MG63 (cell line): ENCODE data around the gene AGMO. TPM values are rescaled to one million over a fixed set of nuclear protein-coding genes. Genes with fewer than 3 reads are reported as not detected.

Source experiments
- DNase-seq: peaks from one replicate; pipeline ENCODE4 v3.0.0-alpha.2; 2020
- H3K27me3 ChIP-seq: fragments of 250-450 bp; sonication (Bioruptor Pico); 2 replicates; pipeline ENCODE4 v1.5.1; 2020; ENCODE audit warnings: mild to moderate bottlenecking, moderate library complexity
- H3K36me3 ChIP-seq: fragments of 250-450 bp; sonication (Bioruptor Pico); 2 replicates; pipeline ENCODE4 v1.5.1; 2020; ENCODE audit warnings: mild to moderate bottlenecking, moderate library complexity
- H3K4me3 ChIP-seq: fragments of 250-450 bp; sonication (Bioruptor Pico); 2 replicates; pipeline ENCODE4 v1.5.1; 2020; ENCODE audit warnings: mild to moderate bottlenecking, moderate library complexity
- H3K9me3 ChIP-seq: fragments of 250-450 bp; sonication (Bioruptor Pico); 2 replicates; pipeline ENCODE4 v1.5.1; 2020; ENCODE audit warnings: mild to moderate bottlenecking, moderate library complexity
- total RNA-seq: library from RNA; depleted of rRNA; stranded (reverse); fragments of >200 nt; shearing (Covaris generic); gene quantifications from 2 replicates; pipeline ENCODE4 v1.2.3, GENCODE V29; 2014; ENCODE audit warnings: low replicate concordance

AGMO gene
- total RNA-seq, 1 experiment from 2014 or later = not detected

GRCh38 chr7:15399441-15399840 is 162.4 kb downstream of the AGMO start:
- no peaks in the 10 kb centered on the region for H3K27me3 ChIP-seq
- H3K9me3 ChIP-seq = 0 out of 2 replicates have a peak, but pooled peaks cover 2% of the 10 kb centered on the region
- H3K4me3 ChIP-seq = no peak overlapping the region
- H3K36me3 ChIP-seq = no peaks in the 10 kb centered on the region
- no peak for DNase-seq

DNA sequence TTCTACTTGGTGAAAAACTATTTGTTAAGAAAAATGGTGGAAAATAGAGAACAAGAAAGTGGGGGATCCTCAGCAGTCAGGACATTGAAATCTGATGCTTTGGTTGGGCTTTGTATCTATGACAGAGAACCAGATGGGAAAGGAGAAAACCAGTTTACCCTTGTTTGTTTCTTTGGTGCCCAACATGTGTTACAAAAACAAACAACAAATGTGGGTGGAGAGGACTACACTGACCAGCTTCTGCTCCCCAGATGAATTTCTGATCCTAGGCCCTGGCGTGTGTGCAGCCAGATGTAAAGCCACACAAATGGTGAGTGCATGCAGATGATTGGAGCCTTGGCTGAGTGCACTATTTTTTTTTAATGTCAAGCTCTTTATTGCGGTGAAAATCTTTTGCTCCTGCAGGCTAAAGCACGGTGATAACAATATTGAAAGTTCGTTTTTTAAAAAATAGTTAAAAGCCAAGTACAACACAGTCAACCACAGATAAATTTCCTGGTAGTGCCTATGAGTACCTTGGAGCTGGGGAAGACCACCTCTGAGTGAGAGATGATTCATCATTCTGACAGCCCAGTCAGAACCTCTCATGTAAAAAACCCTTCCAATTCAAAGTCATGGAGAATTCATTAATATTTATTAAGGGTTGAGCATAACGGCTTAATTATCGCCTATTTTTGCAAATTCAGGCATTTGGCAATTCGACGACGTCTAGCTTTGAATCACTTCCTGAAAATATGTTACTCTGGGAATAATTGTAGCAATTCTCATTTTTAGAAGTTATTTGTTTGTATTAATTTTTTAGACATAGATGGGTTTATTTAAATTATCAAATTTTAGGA is 163.7 kb downstream of the AGMO start:
- 0 out of 2 replicates have a peak, but pooled peaks cover 2% of the 10 kb centered on the region for H3K9me3 ChIP-seq
- H3K36me3 ChIP-seq = no peaks in the 10 kb centered on the region
- no peak overlapping the region for H3K4me3 ChIP-seq
- H3K27me3 ChIP-seq = no peaks in the 10 kb centered on the region
- DNase-seq = no peak

GRCh38 chr7:15397159-15397550 is 164.7 kb downstream of the AGMO start:
- DNase-seq = no peak
- no peaks in the 10 kb centered on the region for H3K27me3 ChIP-seq
- no peaks in the 10 kb centered on the region for H3K36me3 ChIP-seq
- H3K9me3 ChIP-seq = 0 out of 2 replicates have a peak, but pooled peaks cover 2% of the 10 kb centered on the region
- no peak overlapping the region for H3K4me3 ChIP-seq

GRCh38 chr7:15396210-15397158 is 165.3 kb downstream of the AGMO start:
- Histone ChIP-seq H3K4me3 (no peak overlapping the region), H3K9me3 (0 out of 2 replicates have a peak, but pooled peaks cover 2% of the 10 kb centered on the region), H3K36me3 (no peaks in the 10 kb centered on the region), H3K27me3 (no peaks in the 10 kb centered on the region)
- no peak for DNase-seq

GRCh38 chr7:15389073-15389472 is 172.7 kb downstream of the AGMO start:
- Histone ChIP-seq H3K9me3 (no peaks in the 10 kb centered on the region), H3K4me3 (no peak overlapping the region), H3K36me3 (no peaks in the 10 kb centered on the region), H3K27me3 (no peaks in the 10 kb centered on the region)
- no peak for DNase-seq

DNA sequence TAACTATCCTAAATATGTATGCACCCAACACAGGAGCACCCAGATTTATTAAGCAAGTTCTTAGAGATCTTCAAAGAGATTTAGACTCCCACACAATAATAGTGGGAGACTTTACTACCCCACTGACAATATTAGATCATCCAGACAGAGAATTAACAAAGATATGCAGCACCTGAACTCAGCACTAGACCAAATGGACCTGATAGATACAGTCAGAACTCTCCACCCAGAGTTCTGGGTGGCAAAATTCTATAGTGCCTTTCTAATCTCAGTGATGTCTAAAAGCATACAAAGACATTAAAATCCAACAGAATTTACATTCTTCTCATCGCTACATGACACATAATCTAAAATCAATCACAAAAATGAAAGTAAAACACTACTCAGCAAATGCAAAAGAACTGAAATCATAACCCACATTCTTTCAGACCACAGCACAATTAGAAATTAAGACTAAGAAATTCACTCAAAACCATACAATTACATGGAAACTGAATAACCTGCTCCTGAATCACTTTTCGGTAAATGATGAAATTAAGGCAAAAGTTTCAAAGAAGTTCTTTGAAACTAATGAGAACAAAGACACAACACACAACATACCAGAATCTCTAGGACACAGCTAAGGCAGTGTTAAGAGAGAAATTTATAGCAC is 183.2 kb downstream of the AGMO start:
- Histone ChIP-seq H3K27me3 (no peaks in the 10 kb centered on the region), H3K4me3 (no peak overlapping the region), H3K9me3 (no peaks in the 10 kb centered on the region), H3K36me3 (no peaks in the 10 kb centered on the region)
- DNase-seq = no peak

DNA sequence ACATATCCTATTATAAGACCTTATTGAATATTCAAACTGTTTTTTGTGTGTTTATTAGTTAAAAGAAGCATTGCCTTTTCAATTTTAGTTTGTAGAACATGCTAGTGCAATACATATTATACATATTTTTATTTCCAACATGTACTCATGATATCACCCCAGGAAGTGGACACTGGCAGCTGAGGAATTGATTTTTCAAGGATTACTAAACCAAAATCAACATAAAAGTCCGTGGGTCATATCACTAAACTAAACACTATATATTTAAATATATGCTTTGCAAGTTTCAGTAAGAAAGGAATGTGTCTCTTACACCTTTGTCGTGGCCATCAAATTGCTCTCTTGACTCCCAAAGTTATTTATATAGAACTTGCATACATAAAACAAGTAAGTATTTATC is 185.2 kb downstream of the AGMO start:
- H3K36me3 ChIP-seq = no peaks in the 10 kb centered on the region
- H3K27me3 ChIP-seq = no peaks in the 10 kb centered on the region
- no peaks in the 10 kb centered on the region for H3K9me3 ChIP-seq
- no peak for DNase-seq
- no peak overlapping the region for H3K4me3 ChIP-seq

DNA sequence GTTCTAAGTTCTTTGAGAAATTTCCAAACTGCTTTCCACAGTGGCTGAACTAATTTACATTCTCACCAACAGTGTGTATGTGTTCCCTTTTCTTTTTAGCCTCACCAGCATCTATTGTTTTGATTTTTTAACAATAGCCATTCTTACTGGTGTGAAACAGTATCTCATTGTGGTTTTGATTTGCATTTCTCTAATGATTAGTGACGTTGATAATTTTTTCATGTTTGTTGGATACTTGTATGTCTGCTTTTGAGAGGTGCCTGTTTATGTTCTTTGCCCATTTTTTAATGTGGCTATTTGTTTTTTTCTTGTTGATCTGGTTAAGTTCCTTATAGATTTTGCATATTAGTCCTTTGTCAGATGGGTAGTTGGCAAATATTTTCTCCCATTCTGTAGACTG is 191.4 kb downstream of the AGMO start:
- H3K36me3 ChIP-seq = no peaks in the 10 kb centered on the region
- H3K27me3 ChIP-seq = no peaks in the 10 kb centered on the region
- H3K4me3 ChIP-seq = no peak overlapping the region
- no peak for DNase-seq
- H3K9me3 ChIP-seq = no peaks in the 10 kb centered on the region

- no peak for DNase-seq
- Histone ChIP-seq H3K27me3 (no peaks in the 10 kb centered on the region), H3K36me3 (no peaks in the 10 kb centered on the region), H3K4me3 (no peak overlapping the region), H3K9me3 (no peaks in the 10 kb centered on the region)
Observed at GRCh38 chr7:15368653-15369052, 193.2 kb downstream of the AGMO start.

- no peak for DNase-seq
- H3K36me3 ChIP-seq = no peaks in the 10 kb centered on the region
Observed at GRCh38 chr7:15367897-15368296, 193.9 kb downstream of the AGMO start.

GRCh38 chr7:15358112-15358511 is 203.7 kb downstream of the AGMO start:
- Histone ChIP-seq H3K27me3 (no peaks in the 10 kb centered on the region), H3K36me3 (no peaks in the 10 kb centered on the region), H3K9me3 (no peaks in the 10 kb centered on the region), H3K4me3 (no peak overlapping the region)
- no peak for DNase-seq

More at GRCh38 chr7:15367897-15368296, 193.9 kb downstream of the AGMO start:
- H3K9me3 ChIP-seq = no peaks in the 10 kb centered on the region
- H3K27me3 ChIP-seq = no peaks in the 10 kb centered on the region
- no peak overlapping the region for H3K4me3 ChIP-seq

GRCh38 chr7:15352421-15353206 is 209.2 kb downstream of the AGMO start:
- DNase-seq = no peak
- no peaks in the 10 kb centered on the region for H3K36me3 ChIP-seq
- no peaks in the 10 kb centered on the region for H3K27me3 ChIP-seq
- H3K9me3 ChIP-seq = no peaks in the 10 kb centered on the region
- H3K4me3 ChIP-seq = no peak overlapping the region

- Histone ChIP-seq H3K4me3 (no peak overlapping the region), H3K9me3 (no peaks in the 10 kb centered on the region), H3K27me3 (no peaks in the 10 kb centered on the region), H3K36me3 (no peaks in the 10 kb centered on the region)
- DNase-seq = no peak
Observed at GRCh38 chr7:15345216-15345615, 216.6 kb downstream of the AGMO start.

- no peaks in the 10 kb centered on the region for H3K27me3 ChIP-seq
- DNase-seq = no peak
- no peak overlapping the region for H3K4me3 ChIP-seq
- H3K36me3 ChIP-seq = no peaks in the 10 kb centered on the region
- H3K9me3 ChIP-seq = no peaks in the 10 kb centered on the region; the same call in 1 of the 2 replicates
Observed at GRCh38 chr7:15341817-15342216, 220.0 kb downstream of the AGMO start.

DNA sequence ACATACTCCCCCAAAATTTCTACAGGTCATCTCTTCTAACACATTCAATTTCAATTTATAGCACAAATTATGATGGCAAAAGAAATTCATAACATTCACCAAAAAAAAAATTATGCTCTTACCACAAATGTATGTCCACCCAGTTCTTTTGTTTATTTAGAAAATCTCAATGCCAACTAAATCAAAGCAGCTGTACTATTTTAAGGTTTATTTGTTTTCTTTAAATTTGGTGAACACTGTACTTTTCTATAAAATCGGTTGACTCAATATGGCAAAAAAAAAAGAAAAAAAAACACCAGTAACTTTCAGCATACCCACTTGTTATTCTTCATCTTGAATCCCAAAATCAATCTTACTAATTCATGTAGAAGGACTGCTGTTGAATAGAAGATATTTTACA is 225.7 kb downstream of the AGMO start:
- DNase-seq = no peak
- no peak overlapping the region for H3K4me3 ChIP-seq
- H3K36me3 ChIP-seq = no peaks in the 10 kb centered on the region
- H3K9me3 ChIP-seq = no peaks in the 10 kb centered on the region; the same call in 1 of the 2 replicates
- no peaks in the 10 kb centered on the region for H3K27me3 ChIP-seq

- Histone ChIP-seq H3K36me3 (no peaks in the 10 kb centered on the region), H3K4me3 (no peak overlapping the region), H3K9me3 (no peaks in the 10 kb centered on the region; the same call in 1 of the 2 replicates), H3K27me3 (no peaks in the 10 kb centered on the region)
- DNase-seq = no peak
Observed at GRCh38 chr7:15335390-15335789, 226.4 kb downstream of the AGMO start.
